Measurements from ENCODE around the gene STK16. TPM values are rescaled to one million over a fixed set of nuclear protein-coding genes. Genes with fewer than 3 reads are reported as not detected.

Gene STK16
- total RNA-seq, 2 donors from 2014 or later = 25.8 to 36.9 TPM

- no peaks in the 10 kb centered on the region for H3K9me3 Mint-ChIP-seq
- DNase-seq (ENCODE audit: low spot score in 2 of 2) (no peak), ATAC-seq (no peak)
- no peak overlapping the region for H3K27ac Mint-ChIP-seq
- no peaks in the 10 kb centered on the region for H3K36me3 Mint-ChIP-seq
Measured at GRCh38 chr2:219296631-219297391, 51.5 kb downstream of the STK16 start.

- no peak overlapping the region for H3K27ac Mint-ChIP-seq
Measured at GRCh38 chr2:219297766-219298456, 52.6 kb downstream of the STK16 start.

GRCh38 chr2:219298759-219299371 is 53.6 kb downstream of the STK16 start:
- ATAC-seq = peak; percentile 67 to 68
- no peaks in the 10 kb centered on the region for H3K9me3 Mint-ChIP-seq
- peak overlapping the region in 1 of 2 donors; percentile 60 for H3K27ac Mint-ChIP-seq
- peak; percentile 84 to 96 for DNase-seq (ENCODE audit: low spot score in 2 of 2)
- no peaks in the 10 kb centered on the region for H3K36me3 Mint-ChIP-seq

More at GRCh38 chr2:219297766-219298456, 52.6 kb downstream of the STK16 start:
- Mint-ChIP-seq H3K36me3 (no peaks in the 10 kb centered on the region), H3K9me3 (no peaks in the 10 kb centered on the region)
- ATAC-seq = no peak
- no peak for DNase-seq (ENCODE audit: low spot score in 2 of 2)

GRCh38 chr2:219299372-219299760 is 54.1 kb downstream of the STK16 start:
- H3K36me3 Mint-ChIP-seq = no peaks in the 10 kb centered on the region
- DNase-seq (ENCODE audit: low spot score in 2 of 2) = no peak
- no peak for ATAC-seq
- no peaks in the 10 kb centered on the region for H3K9me3 Mint-ChIP-seq
- H3K27ac Mint-ChIP-seq = peak overlapping the region in 1 of 2 donors; percentile 60

Other genes with a start within 250 kb of the STK16 start
- not detected for gene CFAP65, start 204.0 kb upstream of the STK16 start, total RNA-seq
- under 1 TPM in 1 of 2 donors, not detected in 1; 0.14 TPM for gene IHH, start 184.6 kb upstream of the STK16 start, total RNA-seq
- gene NHEJ1, start 84.7 kb upstream of the STK16 start, total RNA-seq = 10 to 100 TPM; 20.9 to 25.0 TPM
- 1 to 10 TPM; 1.5 to 2.8 TPM for gene SLC23A3, start 75.5 kb upstream of the STK16 start, total RNA-seq
- 10 to 100 TPM; 46.9 to 48.0 TPM for gene CNPPD1, start 68.6 kb upstream of the STK16 start, total RNA-seq
- 100 to 1,000 TPM in 1 of 2 donors, 10 to 100 TPM in 1; 93.0 to 120 TPM for gene RETREG2, start 67.2 kb upstream of the STK16 start, total RNA-seq
- gene ZFAND2B, start 38.7 kb upstream of the STK16 start, total RNA-seq = 10 to 100 TPM; 25.6 to 66.5 TPM
- 10 to 100 TPM; 27.8 to 46.2 TPM for gene ABCB6, start 26.5 kb upstream of the STK16 start, total RNA-seq
- 10 to 100 TPM; 49.1 to 80.6 TPM for gene ATG9A, start 15.8 kb upstream of the STK16 start, total RNA-seq
- 100 to 1,000 TPM; 168 to 178 TPM for gene ANKZF1, start 15.7 kb upstream of the STK16 start, total RNA-seq
- 1 to 10 TPM; 2.7 to 6.1 TPM for gene GLB1L, start within 50 bp of the STK16 start, total RNA-seq
- not detected for gene TUBA4B, start 7.8 kb downstream of the STK16 start, total RNA-seq
- 100 to 1,000 TPM; 240 to 410 TPM for gene TUBA4A, start 8.4 kb downstream of the STK16 start, total RNA-seq
- gene DNAJB2, start 33.9 kb downstream of the STK16 start, total RNA-seq = 10 to 100 TPM; 59.7 to 67.2 TPM
- 1 to 10 TPM in 1 of 2 donors, under 1 TPM in 1; 0.09 to 3.1 TPM for gene PTPRN, start 63.9 kb downstream of the STK16 start, total RNA-seq
- gene RESP18, start 87.3 kb downstream of the STK16 start, total RNA-seq = not detected
- gene DNPEP, start 142.4 kb downstream of the STK16 start, total RNA-seq = 10 to 100 TPM; 61.1 to 96.0 TPM
- gene DES, start 172.9 kb downstream of the STK16 start, total RNA-seq = not detected
- 1 to 10 TPM; 2.2 to 2.8 TPM for gene SPEG, start 189.4 kb downstream of the STK16 start, total RNA-seq